Upper lobe of left lung (tissue), 6 donors: Measurements from ENCODE around the gene HSP90AA1. TPM values are rescaled to one million over a fixed set of nuclear protein-coding genes. Genes with fewer than 3 reads are reported as not detected.
A peak's percentile ranks its signal among the peaks of the same experiment; 100 is the strongest.
"Not testable (repeated sequence)": the region's sequence is repeated elsewhere in the genome, so short reads cannot be mapped to it uniquely, and the experiment has no call there.

Source experiments
- ATAC-seq, 2 donors: fragments of 200-7000 bp; cut with Tn5 transposase; one replicate each; pipeline ENCODE4 v1.9.1; 2022; ENCODE audit warnings: mild to moderate bottlenecking in 2 of 2, moderate library complexity in 2 of 2; ENCODE audit not compliant: low FRiP score in 2 of 2
- DNase-seq, 2 donors: peaks; one replicate each; pipeline ENCODE4 v3.0.0-alpha.2; 2019 to 2020
- H3K27ac ChIP-seq, 4 donors: fragments of 200-600 bp; sonication (generic); one replicate each; pipeline ENCODE4 v1.5.1; 2016 to 2019
- H3K27me3 ChIP-seq, 4 donors: fragments of 200-600 bp; sonication (generic); one replicate each; pipeline ENCODE4 v1.5.1; 2017 to 2019
- H3K36me3 ChIP-seq, 4 donors: fragments of 200-600 bp; sonication (generic); one replicate each; pipeline ENCODE4 v1.5.1; 2016 to 2019
- H3K4me1 ChIP-seq, 4 donors: fragments of 200-600 bp; sonication (generic); one replicate each; pipeline ENCODE4 v1.5.1; 2018 to 2019
- H3K4me3 ChIP-seq, 4 donors: fragments of 200-600 bp; sonication (generic); one replicate each; pipeline ENCODE4 v1.5.1; 2017 to 2019; ENCODE audit warnings: mild to moderate bottlenecking in 2 of 4, moderate library complexity in 1 of 4
- H3K9me3 ChIP-seq, 4 donors: fragments of 200-600 bp; sonication (generic); one replicate each; pipeline ENCODE4 v1.5.1; 2018 to 2019
- CTCF ChIP-seq, 6 experiments: fragments of 450-650 bp in 4 of 6; fragments of 200-600 bp in 2 of 6; sonication (generic) in 2 of 6; IDR thresholded peaks; one replicate each; pipeline ENCODE4 v1.5.1; 2016 to 2019; ENCODE audit warnings: antibody characterized with exemption in 6 of 6
- EP300 ChIP-seq, 4 donors: sonication (generic); formaldehyde crosslinking; IDR thresholded peaks; one replicate each; pipeline ENCODE4 v1.5.1; 2017; ENCODE audit warnings: antibody characterized with exemption in 4 of 4, control low read depth in 2 of 4
- POLR2A ChIP-seq, 4 donors: fragments of 450-650 bp; IDR thresholded peaks; one replicate each; pipeline ENCODE4 v1.5.1; 2016 to 2017; ENCODE audit warnings: antibody characterized with exemption in 4 of 4, mild to moderate bottlenecking in 2 of 4
- POLR2AphosphoS5 ChIP-seq, 2 donors: sonication (generic); formaldehyde crosslinking; IDR thresholded peaks; one replicate each; pipeline ENCODE4 v1.5.1; 2017; ENCODE audit warnings: antibody characterized with exemption in 2 of 2
- WGBS, 2 donors: methylation state at CpG; one replicate each; pipeline ENCODE4 v1.1.5; 2017 to 2018; 5-methylcytosine and 5-hydroxymethylcytosine counted together
- total RNA-seq, 6 donors: library from RNA; depleted of rRNA in 4 of 6; stranded (reverse); fragments of >200 nt in 4 of 6; gene quantifications; one replicate each; pipeline versions ENCODE4 v1.1.0 to v1.2.1, GENCODE V29; 2016 to 2021
- donor health status: DM: no; HTN: no; CAD: no; lungs with moderate emphysema.
- donor health status: DM: no; HTN: yes; CAD: no; lungs with severe emphysema.

Gene HSP90AA1
- total RNA-seq, 6 donors from 2014 or later: 147 to 509 (median 258) TPM

GRCh38 chr14:102079700-102079979 is 7.2 kb downstream of the HSP90AA1 start:
- DNase-seq (no peak), ATAC-seq (no peak)
- Histone ChIP-seq H3K36me3 (peaks cover 42 to 76% (median 58%) of the 10 kb centered on the region in 4 donors), H3K27ac (no peak overlapping the region), H3K4me3 (no peak overlapping the region), H3K9me3 (no peaks in the 10 kb centered on the region), H3K4me1 (peaks cover 21 to 28% (median 25%) of the 10 kb centered on the region in 4 donors), H3K27me3 (no peaks in the 10 kb centered on the region)
- TF ChIP-seq POLR2AphosphoS5 (IDR thresholded peaks at IDR 0.05) (no peak), CTCF (IDR thresholded peaks at IDR 0.05) (no peak), EP300 (IDR thresholded peaks at IDR 0.05) (no peak), POLR2A (IDR thresholded peaks at IDR 0.05) (no peak)

- Histone ChIP-seq H3K4me1 (peaks cover 15 to 22% (median 19%) of the 10 kb centered on the region in 4 donors), H3K36me3 (peaks cover 37 to 71% (median 52%) of the 10 kb centered on the region in 4 donors), H3K27ac (no peak overlapping the region), H3K27me3 (no peaks in the 10 kb centered on the region), H3K4me3 (no peak overlapping the region), H3K9me3 (no peaks in the 10 kb centered on the region)
- peak in 1 of 2 donors; percentile 22 for ATAC-seq
- DNase-seq: no peak
- TF ChIP-seq EP300 (IDR thresholded peaks at IDR 0.05) (no peak), POLR2A (IDR thresholded peaks at IDR 0.05) (no peak), POLR2AphosphoS5 (IDR thresholded peaks at IDR 0.05) (no peak), CTCF (IDR thresholded peaks at IDR 0.05) (no peak)
- WGBS, 2 donors: 89% methylated on average over 10 of the region's 10 CpGs
These were observed 7.8 kb downstream of the HSP90AA1 start for GRCh38 chr14:102078831-102079699.

- 92 to 93% methylated on average over 11 of the region's 11 CpGs for WGBS, 2 donors
- ATAC-seq, H3K4me3 ChIP-seq, H3K27ac ChIP-seq, H3K9me3 ChIP-seq, DNase-seq, H3K27me3 ChIP-seq: not testable (repeated sequence)
- peaks cover 8 to 16% (median 12%) of the 10 kb centered on the region in 4 donors for H3K4me1 ChIP-seq
- H3K36me3 ChIP-seq: peaks cover 30 to 64% (median 47%) of the 10 kb centered on the region in 4 donors
These were observed 8.5 kb downstream of the HSP90AA1 start for GRCh38 chr14:102078361-102078791.

GRCh38 chr14:102077382-102077709 is 9.5 kb downstream of the HSP90AA1 start:
- H3K4me3 ChIP-seq: no peak overlapping the region
- TF ChIP-seq POLR2AphosphoS5 (IDR thresholded peaks at IDR 0.05): no peak
- TF ChIP-seq EP300 (IDR thresholded peaks at IDR 0.05): no peak
- TF ChIP-seq POLR2A (IDR thresholded peaks at IDR 0.05): no peak
- no peak for TF ChIP-seq CTCF (IDR thresholded peaks at IDR 0.05)
- no peak overlapping the region for H3K27ac ChIP-seq
- peaks cover 3 to 6% (median 5%) of the 10 kb centered on the region in 4 donors for H3K4me1 ChIP-seq
- 89 to 95% methylated on average over 4 to 5 of the region's 5 CpGs for WGBS, 2 donors
- ATAC-seq (no peak), DNase-seq (no peak)
- H3K36me3 ChIP-seq: peaks cover 19 to 53% (median 36%) of the 10 kb centered on the region in 4 donors
- no peaks in the 10 kb centered on the region for H3K27me3 ChIP-seq
- H3K9me3 ChIP-seq: no peaks in the 10 kb centered on the region

GRCh38 chr14:102075155-102075554 is 11.7 kb downstream of the HSP90AA1 start:
- WGBS, 2 donors: 83 to 92% methylated on average over 3 to 4 of the region's 4 CpGs
- Histone ChIP-seq H3K27ac (no peak overlapping the region), H3K9me3 (no peaks in the 10 kb centered on the region), H3K4me1 (no peaks in the 10 kb centered on the region), H3K27me3 (no peaks in the 10 kb centered on the region), H3K36me3 (peaks cover under 1 to 32% (median 15%) of the 10 kb centered on the region in 4 donors), H3K4me3 (no peak overlapping the region)
- no peak for ATAC-seq
- DNase-seq: no peak
- TF ChIP-seq POLR2AphosphoS5 (IDR thresholded peaks at IDR 0.05) (no peak), EP300 (IDR thresholded peaks at IDR 0.05) (no peak)
